GM18502 (cell line): ENCODE data around the gene USP44.

Experiments
- ATAC-seq: cut with Tn5 transposase; IDR thresholded peaks from one replicate; pipeline ENCODE4 v1.9.1; 2021; ENCODE audit warnings: mild to moderate bottlenecking; ENCODE audit not compliant: unreplicated experiment, poor library complexity

Gene USP44

DNA sequence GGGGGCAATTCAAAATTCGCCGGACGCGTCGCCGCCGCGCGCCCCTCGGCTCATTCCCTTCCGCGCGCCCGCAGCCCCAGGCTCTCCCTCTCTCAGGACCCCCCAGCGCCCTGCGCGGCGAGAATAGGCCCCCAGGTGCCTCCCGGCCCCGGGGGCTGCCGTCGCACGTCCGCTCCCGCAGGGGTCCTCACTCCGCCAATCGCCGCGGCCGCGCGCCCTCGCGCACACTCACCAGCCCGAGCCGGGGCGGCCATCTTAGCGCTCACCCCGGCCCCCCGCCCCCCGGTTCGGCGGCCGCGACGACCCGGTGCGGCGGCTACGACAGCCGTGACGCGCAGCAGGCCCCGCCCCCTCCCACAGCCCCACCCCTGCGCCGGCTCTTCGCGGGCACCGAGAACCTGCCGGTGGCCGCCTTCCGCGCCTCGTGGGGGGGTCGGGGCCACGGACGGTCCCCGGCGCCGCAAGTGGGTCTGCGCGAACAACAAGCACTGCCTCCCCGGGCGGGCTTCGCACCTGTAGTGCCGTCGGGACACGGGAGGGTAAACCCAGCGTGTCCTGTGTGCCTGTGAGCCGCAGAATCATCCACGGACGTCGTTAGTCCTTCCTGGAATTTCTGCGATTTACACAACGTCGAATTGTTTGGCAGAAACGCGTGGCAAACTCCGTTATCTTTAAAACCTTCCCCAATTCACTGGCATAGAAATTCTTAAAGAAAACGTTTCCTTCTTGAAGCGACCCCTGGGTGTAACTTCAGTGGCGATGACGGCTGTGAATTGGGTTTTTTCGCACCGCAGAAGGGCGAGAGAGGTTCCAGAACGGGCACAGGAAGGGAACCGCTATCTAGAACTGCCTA is 2.5 kb downstream of the USP44 start:
- ATAC-seq, result no peak

DNA sequence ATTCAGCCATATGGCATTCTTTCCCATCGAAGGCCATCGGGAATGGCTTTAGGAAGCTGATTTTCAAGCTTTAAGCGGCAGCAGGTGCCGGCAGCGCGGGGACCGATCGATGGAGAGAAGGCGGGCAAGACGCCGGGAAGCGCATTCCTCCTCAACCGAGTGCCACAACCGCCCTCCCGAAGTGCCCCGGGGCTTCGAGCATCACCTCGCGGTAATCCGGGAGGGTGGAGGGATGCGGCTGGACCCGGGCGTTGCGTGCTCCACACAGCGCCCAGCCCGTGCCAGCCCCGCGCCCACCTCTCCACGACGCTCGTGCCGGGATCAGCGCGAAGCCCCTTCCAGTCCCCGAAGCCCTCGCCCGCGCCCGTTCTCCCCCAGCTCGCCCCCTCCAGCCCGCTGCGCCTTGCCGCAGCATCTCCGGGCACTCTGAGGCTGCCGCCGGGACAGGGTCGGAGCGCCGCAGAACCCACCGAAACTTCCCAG is 3.2 kb downstream of the USP44 start:
- ATAC-seq, result no peak

DNA sequence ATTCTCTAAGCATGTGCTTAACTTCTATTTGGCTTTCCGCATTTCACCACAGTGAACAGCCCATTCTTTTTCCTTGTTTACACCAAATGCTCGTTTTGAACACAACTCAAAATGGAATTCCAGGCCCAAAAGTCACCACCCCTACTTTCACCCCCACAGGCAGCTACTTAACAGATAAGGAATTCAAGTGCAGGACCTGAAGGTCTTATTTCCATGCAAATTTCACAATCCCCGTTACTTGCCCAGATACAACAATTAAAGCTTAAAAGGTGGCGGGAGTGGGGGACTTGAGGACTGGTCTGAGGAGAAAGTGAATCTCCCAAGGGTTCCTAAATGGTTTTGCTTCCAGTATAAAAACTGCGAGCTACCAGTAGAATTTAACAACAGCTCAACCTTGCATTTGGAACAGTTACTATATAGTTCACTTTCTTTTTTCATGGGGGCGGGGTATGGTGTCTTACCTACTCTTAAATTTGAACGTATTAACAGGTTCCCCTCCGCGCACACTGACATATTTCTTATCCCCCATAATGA is 3.7 kb downstream of the USP44 start:
- ATAC-seq, result no peak

DNA sequence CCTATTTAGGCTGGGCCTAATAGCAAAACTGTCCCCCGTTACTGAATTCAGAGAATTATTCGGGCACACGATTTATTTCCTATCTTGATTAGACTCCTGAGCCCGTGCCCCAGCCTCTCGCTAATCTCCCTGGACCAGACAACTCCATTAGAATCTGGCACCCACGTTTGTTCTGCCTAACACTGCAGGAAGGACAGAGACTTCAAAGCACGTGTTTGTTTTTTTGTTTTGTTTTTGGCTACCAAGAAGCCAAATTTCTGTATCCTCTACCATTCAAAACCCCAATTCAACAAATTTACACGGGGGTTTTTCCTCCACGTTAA is 4.8 kb downstream of the USP44 start:
- ATAC-seq, result no peak

DNA sequence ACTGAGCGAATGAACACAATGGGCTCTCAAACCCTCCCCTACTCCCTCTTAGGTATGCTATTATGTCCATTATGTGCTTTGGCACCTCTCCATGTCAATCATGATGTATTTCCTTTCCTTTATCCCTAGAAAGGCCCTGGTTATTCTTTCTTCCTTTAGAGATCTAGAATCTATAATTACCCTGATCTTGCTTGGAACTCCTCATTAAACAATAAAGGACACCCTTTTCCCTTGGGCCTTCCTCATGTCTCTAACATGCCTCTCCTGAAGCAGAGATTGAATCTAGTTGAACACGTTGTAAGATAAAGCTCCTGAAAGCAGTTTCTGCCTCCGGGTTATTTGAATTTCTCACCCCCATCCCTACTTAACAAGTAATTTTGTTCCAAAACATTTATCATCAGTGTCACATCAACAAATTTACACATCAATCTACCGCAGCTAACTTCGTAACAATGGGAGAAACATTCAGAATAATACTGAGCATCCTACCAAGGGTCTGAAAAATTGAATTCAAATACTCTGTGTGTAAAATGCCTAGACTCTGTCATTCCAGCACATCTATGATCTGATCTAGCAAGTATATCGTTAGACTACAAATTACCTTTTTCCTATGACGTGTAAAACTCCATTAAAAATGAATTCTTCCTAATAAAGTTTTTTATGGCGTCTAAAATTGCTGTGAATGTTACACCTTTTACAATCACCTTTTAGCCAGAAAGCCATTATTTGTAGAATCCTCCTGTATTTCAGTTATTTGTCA is 5.4 kb downstream of the USP44 start:
- no peak for ATAC-seq

DNA sequence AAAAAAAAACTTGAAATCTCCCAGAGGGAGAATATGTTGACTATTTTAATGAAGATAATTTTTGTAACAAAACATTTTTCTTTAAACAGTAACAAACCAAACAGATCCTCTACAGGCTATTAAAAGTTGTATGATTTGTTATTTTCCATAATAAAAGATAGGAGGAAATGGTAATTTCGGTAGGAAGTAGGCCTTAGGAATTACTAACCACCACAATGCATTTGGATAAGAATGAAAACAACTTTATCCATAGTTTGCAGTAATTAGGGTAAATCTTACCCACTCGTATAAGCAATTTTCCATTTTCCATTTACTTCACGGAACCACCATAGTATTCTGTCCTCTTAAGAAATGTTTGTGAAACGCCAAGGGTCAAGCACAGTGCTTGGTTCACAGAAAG is 6.0 kb downstream of the USP44 start:
- no peak for ATAC-seq

DNA sequence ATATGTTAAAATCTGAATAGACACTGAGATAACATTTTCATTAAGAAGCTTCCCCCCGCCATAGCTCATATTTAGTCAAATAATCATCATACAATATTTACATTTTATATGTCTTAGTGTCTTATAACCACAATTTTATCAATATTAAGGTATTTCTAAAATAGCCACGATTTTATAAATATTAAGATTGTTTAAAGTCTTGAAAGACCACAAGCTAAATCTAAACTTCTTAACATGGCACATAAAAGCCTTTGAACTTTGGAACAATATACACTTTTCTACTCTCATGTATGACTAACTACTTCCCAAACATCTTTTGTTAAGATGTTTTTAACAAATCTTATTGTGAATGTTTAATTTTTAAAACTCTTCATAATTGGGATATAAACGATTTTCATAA is 6.5 kb downstream of the USP44 start:
- no peak for ATAC-seq

DNA sequence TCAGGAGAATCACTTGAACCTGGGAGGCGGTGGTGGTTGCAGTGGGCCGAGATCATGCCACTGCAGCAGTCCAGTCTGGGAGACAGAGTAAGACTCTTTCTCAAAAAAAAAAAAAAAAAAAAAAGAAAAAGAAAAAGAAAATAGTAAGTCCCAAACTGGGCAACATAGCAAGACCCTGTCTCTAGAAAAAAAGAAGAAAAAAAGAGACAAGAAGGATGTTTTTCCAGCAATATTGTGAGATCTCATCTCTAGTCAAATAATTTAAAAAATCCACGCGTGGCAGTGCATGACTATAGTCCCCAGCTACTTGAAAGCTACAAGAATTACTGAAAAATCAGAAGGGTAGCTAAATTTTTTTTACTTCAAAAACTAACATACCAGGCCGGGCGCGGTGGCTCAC is 8.0 kb downstream of the USP44 start:
- no peak for ATAC-seq

DNA sequence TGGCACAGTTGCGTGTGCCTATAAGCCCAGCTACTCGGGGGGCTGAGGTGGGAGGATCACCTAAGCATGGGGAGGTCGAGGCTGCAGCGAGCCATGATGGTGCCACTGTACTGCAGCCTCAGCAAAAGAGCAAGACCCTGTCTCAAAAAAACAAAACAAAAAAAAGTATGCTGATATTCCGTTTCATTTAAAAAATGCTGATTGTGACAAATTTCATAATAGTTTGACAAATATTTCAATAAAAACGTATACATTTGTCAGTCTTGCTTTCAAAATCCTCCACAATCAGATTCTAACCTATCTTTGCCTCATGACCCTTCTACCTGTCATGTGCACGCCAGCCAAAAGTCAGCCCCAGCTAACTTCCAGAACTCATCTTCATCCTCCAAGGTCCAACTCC is 9.8 kb downstream of the USP44 start:
- no peak for ATAC-seq

DNA sequence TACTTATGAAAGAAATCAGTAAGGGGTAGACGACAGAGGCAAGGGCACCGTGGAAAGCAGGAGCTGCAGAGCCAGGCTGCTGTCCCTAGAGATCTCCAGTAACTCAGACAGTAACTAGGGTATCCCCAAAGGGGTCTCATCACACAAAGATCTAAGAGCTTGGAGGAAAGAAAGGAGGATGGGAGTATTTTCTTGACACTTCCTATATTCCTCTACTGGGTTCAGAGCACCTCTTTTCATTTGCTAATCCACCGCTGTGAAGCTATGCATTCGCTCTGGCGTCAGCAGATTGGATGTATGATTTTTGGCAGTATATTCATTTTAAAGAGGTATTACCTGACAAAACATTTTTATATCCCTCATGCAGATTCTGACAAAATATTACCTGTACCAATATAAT is 12.6 kb downstream of the USP44 start:
- no peak for ATAC-seq

DNA sequence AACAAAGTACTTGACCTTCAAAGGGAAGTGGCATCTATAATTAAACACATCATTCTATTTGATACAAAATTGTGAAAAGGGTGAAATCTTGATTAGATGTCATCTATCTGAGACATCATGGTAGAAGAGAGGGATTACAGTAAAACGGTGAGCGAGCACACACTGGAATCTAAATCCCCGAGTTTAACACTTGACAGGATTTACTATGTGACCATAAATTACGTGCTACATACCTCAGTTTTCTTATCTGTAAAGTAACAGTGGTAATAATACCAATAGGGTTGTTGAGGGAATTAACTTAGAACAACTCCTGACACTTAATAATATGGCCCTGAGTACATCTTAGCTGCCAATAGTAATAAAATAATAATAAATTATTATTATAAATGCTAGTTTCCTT is 13.3 kb downstream of the USP44 start:
- ATAC-seq, result no peak

DNA sequence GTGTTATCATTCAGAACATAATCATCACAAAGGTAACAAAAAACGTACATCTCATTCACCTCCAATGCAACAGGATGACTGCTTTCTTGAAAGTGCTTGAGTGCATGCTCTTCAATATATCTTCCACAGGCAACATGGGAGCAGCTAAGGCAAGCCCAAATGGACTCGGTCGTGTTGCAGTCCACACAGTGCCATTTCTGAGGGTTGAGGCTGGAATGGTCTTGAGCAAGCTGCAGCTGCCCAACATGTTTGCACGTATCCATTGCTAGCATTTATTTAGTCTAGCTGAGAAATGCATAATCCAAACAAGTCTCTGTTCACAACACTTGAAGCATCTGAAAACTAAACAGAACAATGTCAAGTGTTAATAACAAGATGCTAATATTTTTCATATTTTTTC is 17.3 kb downstream of the USP44 start:
- ATAC-seq, result no peak

DNA sequence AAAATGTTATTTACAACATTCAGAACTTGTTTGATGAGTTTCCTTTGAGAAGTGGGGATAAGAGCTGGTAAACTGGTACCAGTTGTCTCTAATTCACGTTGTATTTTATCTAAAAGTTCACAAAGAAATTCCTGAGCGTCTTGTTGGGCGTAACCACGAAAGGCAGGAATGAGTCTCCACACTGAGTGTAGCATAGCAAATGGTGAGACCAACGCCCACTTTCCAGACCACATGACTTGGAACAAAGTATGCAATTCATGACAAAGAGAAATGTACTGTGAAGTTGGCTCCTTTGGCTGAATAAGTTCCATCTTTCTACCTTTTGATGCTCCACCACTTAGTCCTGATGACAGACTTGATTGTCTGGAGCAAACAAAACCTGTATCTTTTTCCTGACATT is 18.4 kb downstream of the USP44 start:
- ATAC-seq, result no peak

DNA sequence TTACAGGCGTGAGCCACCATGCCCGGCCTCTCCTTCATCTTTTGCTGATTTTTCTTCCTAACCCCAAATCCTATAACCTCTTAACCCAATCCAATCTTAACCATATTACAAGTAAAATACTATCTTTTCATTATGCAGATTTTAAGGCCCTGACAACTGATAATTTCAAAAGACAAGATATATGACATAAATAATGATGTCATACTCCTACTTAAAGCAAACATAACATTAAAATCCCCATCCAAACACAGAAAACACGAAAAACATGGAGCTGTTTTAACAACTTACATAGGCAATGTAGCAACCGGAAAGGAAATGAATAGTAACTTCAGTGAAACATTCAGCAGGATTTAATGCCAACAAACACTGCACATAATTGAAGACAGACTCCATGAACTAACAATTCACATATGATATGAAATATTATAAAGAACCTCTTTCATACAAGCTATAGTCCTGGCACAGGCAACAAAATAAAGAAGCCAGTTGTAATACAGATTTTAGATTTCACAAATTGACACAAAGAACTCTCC is 21.5 kb downstream of the USP44 start:
- no peak for ATAC-seq

DNA sequence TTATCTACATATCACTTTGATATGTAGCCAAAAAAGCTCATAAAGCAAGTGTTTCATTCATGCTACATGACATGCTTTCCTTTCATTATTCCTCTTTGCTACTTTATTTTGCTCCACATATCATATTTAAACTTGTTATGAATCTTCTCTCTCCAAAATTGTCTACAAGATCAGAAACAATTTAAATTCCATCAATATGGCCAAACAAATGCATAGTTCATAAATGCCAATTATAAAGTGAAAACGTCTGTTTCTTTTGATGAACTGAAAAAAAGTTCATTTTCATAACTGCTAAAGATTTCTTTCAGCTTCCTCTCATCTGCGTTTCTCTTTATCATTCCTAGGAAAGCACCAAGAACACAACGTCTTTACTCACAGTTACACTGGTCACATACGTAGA is 22.8 kb downstream of the USP44 start:
- ATAC-seq, result no peak

DNA sequence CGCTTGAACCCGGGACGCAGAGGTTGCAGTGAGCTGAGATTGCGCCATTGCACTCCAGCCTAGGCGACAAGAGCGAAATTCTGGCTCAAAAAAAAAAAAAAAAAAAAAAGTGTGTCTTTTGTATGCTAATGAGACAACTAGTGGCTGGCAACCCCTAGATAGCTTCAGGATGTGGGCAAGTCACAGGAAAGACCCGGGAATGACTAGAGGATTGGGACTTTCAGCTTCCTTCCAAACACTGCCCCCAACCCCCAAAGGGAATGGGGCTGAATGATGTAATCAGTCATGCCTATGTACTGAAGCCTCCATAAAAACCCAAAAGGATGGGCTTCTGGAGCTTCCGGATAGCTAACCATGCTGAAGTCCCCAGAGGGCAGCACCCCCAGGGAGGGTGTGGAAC is 28.6 kb downstream of the USP44 start:
- ATAC-seq, result no peak

DNA sequence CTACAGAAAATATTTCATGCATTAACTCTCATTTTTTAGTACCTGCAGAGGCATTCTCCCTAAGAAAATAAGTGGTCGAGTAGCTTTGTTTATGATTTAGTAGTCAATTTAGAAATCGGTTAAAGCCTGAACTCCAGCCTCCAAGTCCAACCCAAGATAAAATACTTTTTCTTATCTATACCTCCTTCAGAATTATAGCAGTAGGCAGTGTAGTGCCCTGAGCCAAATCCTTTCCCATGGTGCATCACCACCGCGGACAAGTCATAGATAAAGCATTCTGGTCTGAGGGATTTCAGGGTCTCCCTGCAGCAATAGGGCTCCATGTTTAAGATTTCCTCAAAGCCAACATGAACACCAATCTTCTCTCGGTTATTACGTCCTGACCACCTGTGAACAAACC is 30.5 kb downstream of the USP44 start:
- ATAC-seq, result no peak

DNA sequence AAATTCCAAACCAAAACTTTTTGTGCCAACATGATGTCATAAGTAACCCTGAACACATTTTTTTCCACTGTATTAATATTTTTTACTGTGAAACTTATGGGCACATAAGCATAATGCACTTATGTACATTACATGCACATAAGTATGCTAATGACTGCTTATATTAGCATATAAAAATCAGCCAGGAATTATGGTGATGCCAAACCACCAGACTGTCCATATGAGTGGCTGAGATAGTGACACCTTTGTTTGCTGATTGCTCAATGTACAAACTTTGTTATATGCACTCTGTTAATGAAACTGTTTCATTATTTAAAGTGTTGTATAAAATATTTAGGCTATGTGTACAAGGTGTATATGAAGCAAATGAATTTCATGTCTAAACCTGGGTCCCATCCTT is 32.3 kb downstream of the USP44 start:
- no peak for ATAC-seq

DNA sequence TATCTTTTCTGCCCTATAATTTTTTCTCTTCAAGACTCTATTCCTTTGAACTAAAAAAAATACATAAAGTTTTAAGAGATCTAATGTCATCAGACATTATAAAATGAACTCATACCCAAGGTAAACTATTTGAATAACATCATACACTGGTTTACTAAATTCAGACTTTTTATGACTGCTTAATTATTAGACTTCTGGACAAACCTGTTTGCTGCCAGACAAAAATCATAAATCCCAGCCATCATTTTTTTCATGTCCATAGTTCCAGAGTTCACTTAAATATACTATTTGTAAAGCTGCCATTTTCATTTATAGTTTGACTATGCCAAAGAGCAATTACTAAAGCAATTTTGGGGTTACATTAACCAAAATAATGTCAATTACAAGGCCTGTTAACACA is 34.0 kb downstream of the USP44 start:
- ATAC-seq, result no peak

DNA sequence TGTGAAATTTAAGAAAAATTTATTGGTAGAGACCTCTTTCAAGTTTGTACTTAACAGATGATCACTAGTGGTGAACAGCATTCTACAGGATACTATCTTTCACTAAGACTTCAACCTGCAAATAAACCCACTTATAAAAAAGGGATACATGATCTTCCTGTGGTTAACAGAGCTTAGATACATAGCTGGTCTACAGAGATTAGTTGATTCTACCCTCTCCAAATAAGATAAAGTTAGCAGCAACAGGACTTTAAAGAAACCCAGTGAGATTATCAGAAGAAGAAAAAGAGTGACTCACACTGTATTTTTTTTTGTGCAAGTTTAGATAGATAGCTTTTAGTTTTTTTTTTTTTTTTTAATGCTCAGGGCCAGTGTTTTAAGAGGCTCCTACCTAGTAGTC is 34.5 kb downstream of the USP44 start:
- ATAC-seq, result no peak

DNA sequence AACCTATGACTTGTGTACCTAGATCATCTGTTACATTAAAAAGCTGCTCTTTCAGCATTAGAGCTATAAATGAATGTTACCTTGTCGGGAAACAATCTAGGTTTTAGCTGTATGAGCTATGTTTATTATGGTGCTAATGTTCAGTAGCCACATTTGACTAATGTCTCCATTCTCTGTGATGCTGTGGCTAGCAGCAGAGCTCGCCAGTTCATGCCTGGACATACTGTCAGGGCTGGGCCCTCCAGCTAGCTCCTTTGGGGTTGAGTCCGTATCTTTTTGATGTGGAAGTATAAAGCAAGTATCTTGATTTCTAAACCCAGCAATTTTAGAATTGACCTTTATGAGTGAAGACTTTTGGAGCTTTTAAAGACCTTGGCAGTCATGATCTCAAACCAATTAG is 36.1 kb downstream of the USP44 start:
- ATAC-seq, result no peak
